ENCODE measurements around the gene VWA2.

Gene VWA2

GRCh38 chr10:114274616-114275453 lies 35.8 kb downstream of the VWA2 start:
- DNase-seq, result no peak
- intact Hi-C loops (cut with DNase I), result no loop called here

- intact Hi-C loops (cut with DNase I), result no loop called here
Measured at GRCh38 chr10:114276066-114276465, 37.0 kb downstream of the VWA2 start.

GRCh38 chr10:114276671-114277070 lies 37.6 kb downstream of the VWA2 start:
- DNase-seq, result no peak
- intact Hi-C loops (cut with DNase I), result no loop called here

More at GRCh38 chr10:114276066-114276465, 37.0 kb downstream of the VWA2 start:
- DNase-seq, result no peak

GRCh38 chr10:114278140-114278883 lies 39.3 kb downstream of the VWA2 start:
- intact Hi-C loops (cut with DNase I), result no loop called here
- no peak for DNase-seq

- intact Hi-C loops (cut with DNase I), result no loop called here
- DNase-seq, result no peak
Measured at GRCh38 chr10:114278884-114279191, 39.8 kb downstream of the VWA2 start.

- DNase-seq, result no peak
- intact Hi-C loops (cut with DNase I), result no loop called here
Measured at GRCh38 chr10:114279289-114279688, 40.2 kb downstream of the VWA2 start.

GRCh38 chr10:114279901-114280644 lies 41.0 kb downstream of the VWA2 start:
- intact Hi-C loops (cut with DNase I), result no loop called here
- no peak for DNase-seq

GRCh38 chr10:114281006-114281405 lies 42.0 kb downstream of the VWA2 start:
- no peak for DNase-seq
- intact Hi-C loops (cut with DNase I), result no loop called here

- DNase-seq, result no peak
- intact Hi-C loops (cut with DNase I), result no loop called here
Measured at GRCh38 chr10:114281461-114281860, 42.4 kb downstream of the VWA2 start.

GRCh38 chr10:114282526-114282925 lies 43.5 kb downstream of the VWA2 start:
- DNase-seq, result peak in 1 of 10 donors; percentile 49
- intact Hi-C loops (cut with DNase I), result no loop called here

GRCh38 chr10:114283091-114283490 lies 44.0 kb downstream of the VWA2 start:
- DNase-seq, result peak in 1 of 10 donors; percentile 43
- intact Hi-C loops (cut with DNase I), result no loop called here

- intact Hi-C loops (cut with DNase I), result no loop called here
- no peak for DNase-seq
Measured at GRCh38 chr10:114283535-114284234, 44.6 kb downstream of the VWA2 start.

GRCh38 chr10:114284346-114285071 lies 45.5 kb downstream of the VWA2 start:
- DNase-seq, result peak in 1 of 10 donors; percentile 61
- intact Hi-C loops (cut with DNase I), result no loop called here

- intact Hi-C loops (cut with DNase I), result no loop called here
- no peak for DNase-seq
Measured at GRCh38 chr10:114285961-114286441, 46.9 kb downstream of the VWA2 start.

- no peak for DNase-seq
- intact Hi-C loops (cut with DNase I), result no loop called here
Measured at GRCh38 chr10:114286921-114287320, 47.9 kb downstream of the VWA2 start.

- DNase-seq, result no peak
- intact Hi-C loops (cut with DNase I), result no loop called here
Measured at GRCh38 chr10:114288424-114289095, 49.5 kb downstream of the VWA2 start.

GRCh38 chr10:114289096-114289436 lies 50.0 kb downstream of the VWA2 start:
- no peak for DNase-seq
- intact Hi-C loops (cut with DNase I), result no loop called here

- intact Hi-C loops (cut with DNase I), result no loop called here
- no peak for DNase-seq
Measured at GRCh38 chr10:114290038-114290437, 51.0 kb downstream of the VWA2 start.

GRCh38 chr10:114291076-114291475 lies 52.0 kb downstream of the VWA2 start:
- no peak for DNase-seq
- intact Hi-C loops (cut with DNase I), result no loop called here

All from posterior cingulate gyrus (tissue), 11 donors.